D721Med (cell line): ENCODE results near the gene FCRL5.

Experiments used
- DNase-seq: peaks from one replicate; pipeline ENCODE4 v3.0.0; 2011; ENCODE audit warnings: low spot score; ENCODE audit not compliant: insufficient read length
- FAIRE-seq: peaks from 2 replicates; lab custom pipeline; 2011; peaks lifted over from hg19 to GRCh38; lab: Jason Lieb, UNC
- TF ChIP-seq, protein P1 (sequence below): IDR thresholded peaks from 2 replicates; pipeline ENCODE4 v1.5.1; 2012; ENCODE audit warnings: mild to moderate bottlenecking, control low read depth; ENCODE audit not compliant: insufficient read depth; ENCODE audit errors: missing control alignments

Gene FCRL5

DNA sequence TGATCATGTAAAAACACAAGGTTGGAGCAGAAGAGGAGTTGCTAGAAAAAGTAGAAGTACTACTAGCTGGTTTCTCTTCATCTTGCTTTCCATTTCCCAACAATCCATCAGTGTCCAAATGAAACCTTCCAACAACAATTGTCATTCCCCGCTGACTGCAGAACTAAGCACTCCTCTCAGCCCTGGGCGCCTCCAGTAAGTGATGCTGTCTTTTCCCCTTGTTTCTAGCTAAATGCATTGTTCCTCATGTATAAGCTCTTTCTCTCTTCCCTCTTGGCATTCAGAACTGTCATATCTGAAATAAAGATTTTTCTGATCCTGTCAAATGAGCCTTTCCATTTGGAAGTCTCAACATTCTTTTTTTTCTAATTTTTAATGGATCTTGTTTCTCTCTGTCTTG, 68.7 kb downstream of the FCRL5 start:
- FAIRE-seq: no peak
- DNase-seq: no peak
- TF ChIP-seq, protein P1, sequence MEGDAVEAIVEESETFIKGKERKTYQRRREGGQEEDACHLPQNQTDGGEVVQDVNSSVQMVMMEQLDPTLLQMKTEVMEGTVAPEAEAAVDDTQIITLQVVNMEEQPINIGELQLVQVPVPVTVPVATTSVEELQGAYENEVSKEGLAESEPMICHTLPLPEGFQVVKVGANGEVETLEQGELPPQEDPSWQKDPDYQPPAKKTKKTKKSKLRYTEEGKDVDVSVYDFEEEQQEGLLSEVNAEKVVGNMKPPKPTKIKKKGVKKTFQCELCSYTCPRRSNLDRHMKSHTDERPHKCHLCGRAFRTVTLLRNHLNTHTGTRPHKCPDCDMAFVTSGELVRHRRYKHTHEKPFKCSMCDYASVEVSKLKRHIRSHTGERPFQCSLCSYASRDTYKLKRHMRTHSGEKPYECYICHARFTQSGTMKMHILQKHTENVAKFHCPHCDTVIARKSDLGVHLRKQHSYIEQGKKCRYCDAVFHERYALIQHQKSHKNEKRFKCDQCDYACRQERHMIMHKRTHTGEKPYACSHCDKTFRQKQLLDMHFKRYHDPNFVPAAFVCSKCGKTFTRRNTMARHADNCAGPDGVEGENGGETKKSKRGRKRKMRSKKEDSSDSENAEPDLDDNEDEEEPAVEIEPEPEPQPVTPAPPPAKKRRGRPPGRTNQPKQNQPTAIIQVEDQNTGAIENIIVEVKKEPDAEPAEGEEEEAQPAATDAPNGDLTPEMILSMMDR: no peak

DNA sequence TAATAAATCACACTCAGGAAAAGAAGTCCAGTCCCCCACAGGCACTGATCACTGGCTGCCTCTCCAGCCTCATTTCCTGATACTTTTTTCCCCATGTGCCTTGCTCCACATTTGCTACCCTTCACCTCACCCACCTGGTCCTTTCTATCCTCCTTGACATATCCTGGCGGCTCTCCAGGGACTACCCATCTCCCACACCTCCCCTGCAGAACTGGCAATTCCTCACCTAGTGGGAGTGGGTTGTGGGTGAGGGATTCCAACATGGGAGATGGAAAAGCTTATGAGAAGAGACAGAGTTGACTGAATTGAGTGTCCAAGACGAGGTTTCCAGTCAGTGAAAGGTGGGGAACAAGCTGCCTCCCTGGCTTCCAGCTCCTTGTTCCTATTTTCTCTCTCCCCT, 69.6 kb downstream of the FCRL5 start:
- FAIRE-seq (no peak), DNase-seq (no peak)
- TF ChIP-seq, protein P1: no peak

DNA sequence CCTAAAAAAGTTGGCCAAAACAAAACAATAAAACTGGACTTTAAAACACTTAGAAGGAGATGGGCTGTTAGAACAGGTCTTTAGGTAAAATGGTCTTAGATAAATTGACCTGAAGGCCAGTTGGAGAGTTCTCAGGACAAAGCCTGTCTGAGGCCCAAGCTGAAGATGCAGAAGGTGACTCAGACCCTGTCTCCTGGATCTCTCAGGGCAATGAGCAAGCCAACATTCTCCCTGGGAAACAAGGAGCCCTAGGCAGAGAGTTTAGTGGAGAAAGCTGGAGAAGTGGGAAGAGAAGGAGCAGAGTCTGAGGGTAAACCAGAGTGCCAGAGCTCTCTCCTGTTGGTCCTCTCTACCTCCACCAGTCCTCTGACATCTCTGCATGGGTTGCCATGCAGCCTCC, 70.1 kb downstream of the FCRL5 start:
- FAIRE-seq (no peak), DNase-seq (no peak)
- TF ChIP-seq, protein P1: no peak

DNA sequence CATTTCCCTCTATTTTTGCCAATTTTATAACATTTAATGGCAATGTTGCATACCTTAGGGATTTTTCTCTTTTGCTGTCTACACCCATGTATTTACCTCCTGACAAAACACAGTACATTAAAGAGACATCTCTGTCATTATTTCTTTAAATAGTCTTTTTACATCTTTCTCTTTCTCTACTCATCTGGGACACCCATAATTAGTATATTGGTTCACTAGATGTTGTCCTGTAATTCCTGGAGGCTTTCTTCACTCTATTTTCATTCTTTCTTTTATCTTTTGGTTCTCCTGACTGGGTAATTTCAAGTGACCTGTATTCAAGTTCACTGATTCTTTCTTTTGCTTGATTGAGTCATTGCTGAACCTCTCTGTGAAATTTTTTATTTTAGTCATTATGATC, 74.3 kb downstream of the FCRL5 start:
- FAIRE-seq: no peak
- TF ChIP-seq, protein P1: no peak

DNA sequence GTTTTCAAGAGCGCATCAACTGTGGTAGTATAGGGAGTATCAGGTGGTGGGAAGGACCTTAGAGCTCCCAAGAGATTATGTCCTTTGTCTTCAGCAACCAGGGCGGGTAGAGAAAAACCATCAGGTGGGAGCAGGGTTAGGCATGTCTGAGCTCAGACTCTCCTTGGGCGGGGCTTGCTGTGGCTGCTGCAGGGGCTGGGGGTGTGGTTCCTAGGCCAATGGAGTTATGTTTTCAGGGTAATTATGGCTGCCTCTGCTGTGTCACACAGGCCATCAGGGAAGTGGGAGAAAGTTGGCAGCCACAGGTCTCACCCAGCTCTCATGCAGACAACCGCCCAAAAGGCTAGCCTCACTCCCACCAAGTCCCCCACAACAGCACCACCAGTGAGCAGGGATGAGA, 74.9 kb downstream of the FCRL5 start:
- DNase-seq (no peak), FAIRE-seq (no peak)
- TF ChIP-seq, protein P1: no peak

More for the DNA sequence above, 74.3 kb downstream of the FCRL5 start:
- no peak for DNase-seq

DNA sequence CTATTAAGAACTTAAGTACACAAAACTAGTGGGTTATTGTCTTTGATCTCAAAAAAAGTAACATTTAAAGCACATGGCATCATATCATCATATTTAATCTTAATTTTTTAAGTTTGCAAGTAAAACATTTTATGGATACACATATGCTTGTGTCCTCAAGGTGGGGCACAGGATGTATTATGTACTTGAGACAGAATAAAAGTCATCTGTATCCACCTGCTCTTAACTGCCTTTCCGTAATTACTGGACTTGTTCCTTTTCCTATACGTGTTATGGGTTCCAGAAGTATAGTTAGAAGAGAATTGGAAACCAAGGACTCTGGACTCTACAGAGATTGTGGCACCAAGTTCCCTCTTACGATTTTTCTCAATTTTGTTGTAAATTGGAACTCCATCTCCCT, 79.4 kb downstream of the FCRL5 start:
- FAIRE-seq: no peak
- no peak for DNase-seq
- TF ChIP-seq, protein P1: no peak

DNA sequence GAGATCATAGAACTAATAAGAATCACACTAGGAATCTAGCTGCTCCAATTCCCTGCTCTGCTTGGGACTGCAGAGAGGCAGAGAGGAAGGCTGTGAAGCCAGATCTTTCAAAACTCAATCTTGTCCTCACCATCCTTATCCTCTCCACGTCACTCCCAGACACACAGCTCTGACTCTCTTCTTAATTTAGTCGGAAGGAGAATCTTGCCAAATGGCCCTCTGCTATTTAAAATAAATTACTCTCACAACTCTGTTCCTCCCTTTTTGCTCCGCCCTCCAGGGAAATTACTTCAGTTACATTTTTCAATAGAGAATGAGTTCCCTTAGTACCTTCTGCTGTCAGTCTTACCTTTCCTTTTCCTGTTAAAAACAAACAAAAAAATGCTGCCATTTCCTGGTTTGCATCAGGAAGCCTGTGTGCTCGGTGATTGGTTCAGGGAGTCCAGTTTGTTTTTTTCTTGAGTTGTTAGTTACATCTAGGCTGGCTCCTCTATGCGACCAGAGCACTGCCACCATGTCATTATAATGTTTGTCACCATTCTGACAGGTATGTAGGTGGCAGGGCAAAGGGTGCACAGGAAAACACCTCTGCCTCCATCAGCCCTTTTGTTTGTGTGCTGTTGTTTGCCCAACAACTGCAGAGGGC, 80.1 kb downstream of the FCRL5 start:
- no peak for FAIRE-seq
- no peak for DNase-seq
- TF ChIP-seq, protein P1: no peak
